ENCODE results near the gene MTERF4. TPM values are rescaled to one million over a fixed set of nuclear protein-coding genes. Genes with fewer than 3 reads are reported as not detected.
"Not testable (repeated sequence)": the region's sequence is repeated elsewhere in the genome, so short reads cannot be mapped to it uniquely, and the experiment has no call there.

Gene MTERF4
- total RNA-seq, 1 donor from 2014 or later, result 21.5 TPM

DNA sequence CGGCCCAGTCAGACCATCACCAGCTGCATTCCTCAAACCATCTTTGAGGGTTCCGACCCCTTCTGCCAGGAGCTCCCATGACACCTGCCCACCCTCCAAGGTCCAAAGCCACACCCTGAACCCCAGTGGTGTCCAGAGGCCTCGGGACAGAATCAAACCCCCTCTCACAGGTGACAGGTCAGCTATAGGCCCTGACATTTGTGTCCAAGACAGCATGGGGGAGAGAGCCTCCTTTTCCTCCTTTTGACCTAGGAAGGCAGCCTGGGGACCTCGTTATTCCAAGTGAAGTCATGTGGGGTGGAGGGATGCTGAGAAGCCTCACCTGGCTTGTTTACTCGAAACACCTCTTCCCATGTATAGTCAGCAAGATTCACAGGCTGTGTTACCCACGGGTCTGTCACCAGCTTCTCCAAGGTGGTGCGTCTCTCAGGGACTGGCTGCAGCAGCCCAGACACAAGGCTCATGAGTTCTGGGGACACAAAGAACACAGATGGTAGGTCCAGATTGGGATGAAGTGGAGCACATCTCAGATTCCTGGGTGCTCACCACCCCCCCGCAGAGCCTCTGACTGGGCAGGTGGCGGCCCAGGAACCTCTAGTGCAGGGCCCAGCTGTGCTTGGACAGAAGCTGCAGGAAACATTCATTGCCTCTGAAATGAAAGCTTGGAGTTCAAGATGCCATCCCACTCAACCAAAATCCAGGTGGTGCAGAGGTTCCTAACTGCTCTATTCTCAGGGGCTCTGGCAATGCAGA lies 5.1 kb upstream of the MTERF4 start:
- DNase-seq (ENCODE audit: low spot score), result no peak
- no peaks in the 10 kb centered on the region for H3K9me3 Mint-ChIP-seq (ENCODE audit: low read depth)
- peaks cover 8% of the 10 kb centered on the region for H3K4me1 Mint-ChIP-seq (ENCODE audit: low read depth)
- no peaks in the 10 kb centered on the region for H3K36me3 Mint-ChIP-seq (ENCODE audit: low read depth)
- H3K4me3 Mint-ChIP-seq (ENCODE audit: unreplicated experiment), result no peak overlapping the region
- no peak for TF ChIP-seq CTCF (IDR thresholded peaks at IDR 0.05)
- H3K27ac Mint-ChIP-seq (ENCODE audit: unreplicated experiment), result no peak overlapping the region
- H3K27me3 Mint-ChIP-seq (ENCODE audit: low read depth), result no peaks in the 10 kb centered on the region

- no peaks in the 10 kb centered on the region for H3K27me3 Mint-ChIP-seq (ENCODE audit: low read depth)
- H3K4me3 Mint-ChIP-seq (ENCODE audit: unreplicated experiment), result no peak overlapping the region
- peaks cover 18% of the 10 kb centered on the region for H3K4me1 Mint-ChIP-seq (ENCODE audit: low read depth)
- H3K27ac Mint-ChIP-seq (ENCODE audit: unreplicated experiment), result no peak overlapping the region
- no peaks in the 10 kb centered on the region for H3K36me3 Mint-ChIP-seq (ENCODE audit: low read depth)
- no peak for TF ChIP-seq CTCF (IDR thresholded peaks at IDR 0.05)
- no peak for DNase-seq (ENCODE audit: low spot score)
- H3K9me3 Mint-ChIP-seq (ENCODE audit: low read depth), result no peaks in the 10 kb centered on the region
Measured at GRCh38 chr2:241105641-241106040, 3.6 kb upstream of the MTERF4 start.

- H3K4me1 Mint-ChIP-seq (ENCODE audit: low read depth), result peaks cover 20% of the 10 kb centered on the region
- DNase-seq (ENCODE audit: low spot score); H3K27ac Mint-ChIP-seq (ENCODE audit: unreplicated experiment); H3K27me3 Mint-ChIP-seq (ENCODE audit: low read depth); H3K4me3 Mint-ChIP-seq (ENCODE audit: unreplicated experiment); H3K9me3 Mint-ChIP-seq (ENCODE audit: low read depth); H3K36me3 Mint-ChIP-seq (ENCODE audit: low read depth): not testable (repeated sequence)
Measured at GRCh38 chr2:241104611-241105010, 2.5 kb upstream of the MTERF4 start.

- peak overlapping the region; percentile 92 for H3K4me3 Mint-ChIP-seq (ENCODE audit: unreplicated experiment)
- H3K27ac Mint-ChIP-seq (ENCODE audit: unreplicated experiment), result no peak overlapping the region
- peaks cover 20% of the 10 kb centered on the region for H3K4me1 Mint-ChIP-seq (ENCODE audit: low read depth)
- H3K9me3 Mint-ChIP-seq (ENCODE audit: low read depth), result no peaks in the 10 kb centered on the region
- no peak for TF ChIP-seq CTCF (IDR thresholded peaks at IDR 0.05)
- no peak for DNase-seq (ENCODE audit: low spot score)
- peaks cover 4% of the 10 kb centered on the region for H3K36me3 Mint-ChIP-seq (ENCODE audit: low read depth)
- no peaks in the 10 kb centered on the region for H3K27me3 Mint-ChIP-seq (ENCODE audit: low read depth)
Measured at GRCh38 chr2:241103176-241103595, 1.1 kb upstream of the MTERF4 start.

DNA sequence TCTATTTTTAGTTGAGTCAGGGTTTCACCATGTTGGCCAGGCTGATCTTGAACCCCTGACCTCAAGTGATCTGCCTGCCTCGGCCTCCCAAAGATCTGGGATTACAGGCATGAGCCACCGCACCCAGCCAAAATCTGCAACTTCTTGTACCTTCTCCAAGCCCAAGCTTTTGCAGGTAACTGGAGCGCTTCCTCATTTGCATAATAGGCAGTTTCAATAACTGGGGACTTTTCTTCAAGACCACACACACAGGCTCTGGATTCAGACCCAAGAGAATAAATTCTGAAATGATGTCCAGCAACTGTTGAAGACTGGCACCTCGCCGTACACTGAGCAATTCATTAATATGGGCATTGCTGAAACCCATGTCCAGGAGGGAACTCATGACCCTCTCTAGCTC lies 2.8 kb downstream of the MTERF4 start:
- Mint-ChIP-seq H3K4me1 (ENCODE audit: low read depth) (peaks cover 20% of the 10 kb centered on the region), H3K9me3 (ENCODE audit: low read depth) (no peaks in the 10 kb centered on the region), H3K36me3 (ENCODE audit: low read depth) (peaks cover 24% of the 10 kb centered on the region), H3K27ac (ENCODE audit: unreplicated experiment) (no peak overlapping the region), H3K4me3 (ENCODE audit: unreplicated experiment) (no peak overlapping the region), H3K27me3 (ENCODE audit: low read depth) (no peaks in the 10 kb centered on the region)
- no peak for TF ChIP-seq CTCF (IDR thresholded peaks at IDR 0.05)
- DNase-seq (ENCODE audit: low spot score), result no peak

DNA sequence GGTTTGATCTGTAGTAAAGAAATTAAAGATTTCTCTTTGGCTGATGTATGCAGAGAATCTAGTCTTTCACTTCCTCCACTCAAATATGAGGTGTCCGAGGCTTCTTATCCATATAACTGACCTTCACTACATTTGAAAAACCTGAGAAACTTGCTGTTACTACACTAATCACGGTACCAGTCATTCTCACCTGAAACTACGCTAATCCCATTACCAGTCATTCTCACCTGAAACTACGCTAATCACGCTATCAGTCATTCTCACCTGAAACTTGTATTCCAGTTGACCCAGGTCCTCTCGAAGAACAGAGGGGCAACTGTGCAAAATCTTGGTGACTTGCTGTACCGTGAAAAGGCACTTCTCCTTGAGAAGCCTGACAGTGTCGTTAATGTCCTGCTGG lies 5.1 kb downstream of the MTERF4 start:
- no peak for DNase-seq (ENCODE audit: low spot score)
- no peaks in the 10 kb centered on the region for H3K9me3 Mint-ChIP-seq (ENCODE audit: low read depth)
- H3K27me3 Mint-ChIP-seq (ENCODE audit: low read depth), result no peaks in the 10 kb centered on the region
- H3K27ac Mint-ChIP-seq (ENCODE audit: unreplicated experiment), result no peak overlapping the region
- H3K4me1 Mint-ChIP-seq (ENCODE audit: low read depth), result peaks cover 27% of the 10 kb centered on the region
- peaks cover 28% of the 10 kb centered on the region for H3K36me3 Mint-ChIP-seq (ENCODE audit: low read depth)
- no peak overlapping the region for H3K4me3 Mint-ChIP-seq (ENCODE audit: unreplicated experiment)
- TF ChIP-seq CTCF (IDR thresholded peaks at IDR 0.05), result no peak
